Keratinocyte (primary cell): ENCODE results near the gene TTC3.

Experiments used
- CTCF ChIP-seq, 3 experiments: IDR thresholded peaks in 1 of 3; conservative IDR thresholded peaks in 1 of 3; optimal IDR thresholded peaks in 1 of 3; 2 replicates in 2 of 3; 3 replicates in 1 of 3; pipeline versions ENCODE3 to v1.5.1; 2011; ENCODE audit warnings: low read length in 3 of 3, mild to moderate bottlenecking in 3 of 3, moderate library complexity in 2 of 3, control low read depth in 1 of 3, inconsistent platforms in 1 of 3; ENCODE audit not compliant: insufficient read depth in 2 of 3; ENCODE audit errors: extremely low read depth in 1 of 3
- EZH2 ChIP-seq: IDR thresholded peaks from one replicate; pipeline ENCODE4 v1.6.1; 2012; ENCODE audit warnings: inconsistent platforms, mild to moderate bottlenecking, low read length, moderate library complexity

- no peak for TF ChIP-seq CTCF (optimal IDR thresholded peaks at IDR 0.05 in 1 of 3, IDR thresholded peaks at IDR 0.05 in 1 of 3, conservative IDR thresholded peaks at IDR 0.05 in 1 of 3; ENCODE audit: extremely low read depth in 1 of 3, insufficient read depth in 2 of 3, low read length in 3 of 3)
- TF ChIP-seq EZH2, result no peak
Measured at GRCh38 chr21:37146320-37147235, 73.5 kb downstream of the TTC3 start.
